Measurements from ENCODE around the gene HIBADH. TPM values are rescaled to one million over a fixed set of nuclear protein-coding genes. Genes with fewer than 3 reads are reported as not detected.

HIBADH gene
- total RNA-seq, 4 donors from 2014 or later: 73.7 to 99.9 (median 84.4) TPM

GRCh38 chr7:27482219-27482618 is 180.5 kb downstream of the HIBADH start:
- Histone ChIP-seq H3K27ac (no peak overlapping the region), H3K4me3 (replicated peaks in 1 of 3) (no peak overlapping the region), H3K9me3 (no peaks in the 10 kb centered on the region), H3K27me3 (no peaks in the 10 kb centered on the region), H3K36me3 (no peaks in the 10 kb centered on the region), H3K4me1 (no peaks in the 10 kb centered on the region)
- intact Hi-C loops (cut with DNase I): no loop called here
- no peak for DNase-seq
- no peak for TF ChIP-seq POLR2A (IDR thresholded peaks at IDR 0.05)
- TF ChIP-seq CTCF (IDR thresholded peaks at IDR 0.05): no peak
- 81 to 92% methylated on average over 1 of the region's 1 CpG for WGBS, 2 donors

DNA sequence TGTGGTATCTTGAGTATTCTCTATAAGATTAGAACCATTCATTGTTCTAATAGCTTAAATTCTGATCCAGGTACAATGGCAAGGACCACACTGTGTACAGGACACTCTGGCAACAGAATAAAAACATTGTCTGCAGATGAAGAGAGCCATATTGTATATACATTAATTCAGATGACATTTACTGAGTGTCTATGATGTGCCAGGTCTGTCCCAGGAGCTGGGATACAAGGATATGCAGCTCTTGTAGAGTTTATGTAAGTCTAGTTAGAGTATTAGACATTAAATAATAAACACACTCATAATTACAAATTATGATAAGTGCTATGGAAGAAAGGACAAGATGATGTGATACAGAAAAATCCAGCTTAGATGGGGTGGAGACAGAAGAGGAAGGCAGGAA is 184.1 kb downstream of the HIBADH start:
- intact Hi-C loops (cut with DNase I): no loop called here
- H3K4me1 ChIP-seq: no peaks in the 10 kb centered on the region
- no peak for DNase-seq
- no peaks in the 10 kb centered on the region for H3K27me3 ChIP-seq
- no peak overlapping the region for H3K27ac ChIP-seq
- no peaks in the 10 kb centered on the region for H3K36me3 ChIP-seq
- no peak for TF ChIP-seq POLR2A (IDR thresholded peaks at IDR 0.05)
- H3K4me3 ChIP-seq (replicated peaks in 1 of 3): no peak overlapping the region
- no peaks in the 10 kb centered on the region for H3K9me3 ChIP-seq

DNA sequence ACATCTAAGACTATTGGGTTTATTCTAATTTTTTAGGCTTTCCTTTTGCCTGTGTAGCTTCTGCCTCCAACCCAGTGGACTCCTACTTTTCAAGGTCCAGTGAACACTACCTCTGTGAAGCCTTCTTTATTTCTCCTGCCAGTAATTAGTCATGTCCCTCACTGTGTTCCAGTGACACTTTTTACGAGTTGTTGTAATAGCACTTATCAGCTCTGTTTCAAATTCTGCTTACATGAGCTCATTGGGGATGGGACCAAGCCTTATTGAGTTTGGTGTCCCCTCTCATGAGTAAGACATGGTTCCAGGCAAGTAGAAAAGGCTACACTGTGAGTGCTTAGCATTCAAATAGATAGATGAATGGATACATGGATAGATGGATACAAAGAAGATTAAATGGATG is 184.6 kb downstream of the HIBADH start:
- no peaks in the 10 kb centered on the region for H3K36me3 ChIP-seq
- WGBS, 2 donors: 35 to 45% methylated on average over 1 of the region's 1 CpG
- TF ChIP-seq POLR2A (IDR thresholded peaks at IDR 0.05) (no peak), CTCF (IDR thresholded peaks at IDR 0.05) (no peak)

DNA sequence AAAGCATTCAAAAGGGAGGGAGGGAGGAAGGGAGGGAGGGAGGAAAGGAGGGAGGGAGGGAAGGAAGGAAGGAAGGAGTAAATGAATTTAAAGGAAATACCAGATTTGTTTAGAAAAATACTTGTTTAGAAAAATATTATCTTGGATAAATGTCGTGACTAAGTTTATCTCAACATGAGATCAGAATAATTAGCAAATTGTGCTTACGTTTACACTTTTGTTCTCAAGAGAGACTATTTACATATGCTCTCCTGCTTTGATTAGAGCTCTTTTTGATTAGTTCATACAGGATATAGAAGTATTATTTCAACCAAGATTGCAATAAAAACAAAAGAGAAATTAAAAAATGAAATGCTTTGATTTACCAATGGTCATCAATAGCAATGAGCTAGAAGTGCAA is 186.2 kb downstream of the HIBADH start:
- Histone ChIP-seq H3K27me3 (no peaks in the 10 kb centered on the region), H3K36me3 (no peaks in the 10 kb centered on the region), H3K9me3 (no peaks in the 10 kb centered on the region), H3K4me3 (replicated peaks in 1 of 3) (no peak overlapping the region), H3K4me1 (no peaks in the 10 kb centered on the region), H3K27ac (no peak overlapping the region)
- no peak for DNase-seq
- intact Hi-C loops (cut with DNase I): no loop called here
- TF ChIP-seq CTCF (IDR thresholded peaks at IDR 0.05) (no peak), POLR2A (IDR thresholded peaks at IDR 0.05) (no peak)
- 53 to 68% methylated on average over 2 of the region's 2 CpGs for WGBS, 2 donors

More for the DNA sequence above, 184.6 kb downstream of the HIBADH start:
- Histone ChIP-seq H3K27ac (no peak overlapping the region), H3K9me3 (no peaks in the 10 kb centered on the region), H3K4me1 (no peaks in the 10 kb centered on the region), H3K27me3 (no peaks in the 10 kb centered on the region), H3K4me3 (replicated peaks in 1 of 3) (no peak overlapping the region)
- no peak for DNase-seq
- intact Hi-C loops (cut with DNase I): no loop called here

Other genes starting within 250 kb of the HIBADH start
- gene TAX1BP1, start 77.3 kb upstream of the HIBADH start, total RNA-seq: 100 to 1,000 TPM in 3 of 4 donors, 10 to 100 TPM in 1; 97.7 to 143 (median 120) TPM

Data from thyroid gland (tissue), 4 donors.